GM19099 (cell line): Measurements from ENCODE around the gene SLC47A2.

Experiments
- POLR2A ChIP-seq: IDR thresholded peaks from 3 replicates; pipeline ENCODE4 v1.6.1; 2011; ENCODE audit warnings: low read depth; ENCODE audit not compliant: insufficient read length; ENCODE audit errors: extremely low read depth

Gene SLC47A2

DNA sequence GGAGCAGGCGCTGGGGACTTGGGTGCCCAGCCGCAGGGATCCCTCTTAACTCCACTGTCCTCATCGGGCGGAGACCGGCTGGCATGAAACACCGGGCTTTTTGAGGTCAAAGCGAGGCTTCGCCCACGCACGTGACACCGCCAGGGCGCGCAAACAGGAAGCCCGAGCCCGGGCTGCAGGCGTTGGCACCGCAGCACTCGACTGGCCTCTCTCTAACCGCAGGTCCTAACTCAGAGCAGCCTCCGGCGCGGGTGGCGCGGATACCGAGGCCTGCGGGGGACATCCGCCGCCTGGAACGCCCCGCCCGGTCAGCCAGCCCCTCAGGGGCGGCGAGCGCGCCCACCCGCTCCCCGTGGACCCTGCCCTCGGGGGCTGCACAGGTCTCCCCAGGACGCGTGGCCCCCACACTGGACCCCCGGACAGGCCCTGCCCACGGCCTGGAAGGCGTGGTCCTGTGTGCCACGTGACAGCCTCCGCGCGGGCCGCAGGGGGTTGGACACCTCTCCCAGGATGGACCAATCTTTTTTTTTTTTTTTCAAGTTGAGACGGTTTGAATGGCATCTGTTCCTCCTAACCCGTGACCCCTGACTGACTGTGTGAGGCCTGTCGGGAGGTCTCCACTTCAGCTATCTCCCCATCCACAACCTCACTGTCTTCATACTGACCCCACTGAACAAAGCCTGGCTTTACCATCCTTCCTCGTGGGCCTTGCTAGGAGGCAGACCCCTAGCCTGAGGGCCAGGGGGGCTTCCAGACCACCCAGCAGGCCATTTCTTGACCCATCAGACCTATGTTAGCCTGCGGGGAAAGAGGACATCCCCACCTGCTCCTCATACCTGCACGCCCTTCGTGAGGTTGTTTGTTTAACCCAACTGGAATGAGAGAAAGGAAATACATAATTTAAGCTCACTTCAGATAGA is 8.4 kb upstream of the SLC47A2 start:
- TF ChIP-seq POLR2A = no peak

GRCh38 chr17:19723964-19724363 is 7.6 kb upstream of the SLC47A2 start:
- TF ChIP-seq POLR2A = no peak

DNA sequence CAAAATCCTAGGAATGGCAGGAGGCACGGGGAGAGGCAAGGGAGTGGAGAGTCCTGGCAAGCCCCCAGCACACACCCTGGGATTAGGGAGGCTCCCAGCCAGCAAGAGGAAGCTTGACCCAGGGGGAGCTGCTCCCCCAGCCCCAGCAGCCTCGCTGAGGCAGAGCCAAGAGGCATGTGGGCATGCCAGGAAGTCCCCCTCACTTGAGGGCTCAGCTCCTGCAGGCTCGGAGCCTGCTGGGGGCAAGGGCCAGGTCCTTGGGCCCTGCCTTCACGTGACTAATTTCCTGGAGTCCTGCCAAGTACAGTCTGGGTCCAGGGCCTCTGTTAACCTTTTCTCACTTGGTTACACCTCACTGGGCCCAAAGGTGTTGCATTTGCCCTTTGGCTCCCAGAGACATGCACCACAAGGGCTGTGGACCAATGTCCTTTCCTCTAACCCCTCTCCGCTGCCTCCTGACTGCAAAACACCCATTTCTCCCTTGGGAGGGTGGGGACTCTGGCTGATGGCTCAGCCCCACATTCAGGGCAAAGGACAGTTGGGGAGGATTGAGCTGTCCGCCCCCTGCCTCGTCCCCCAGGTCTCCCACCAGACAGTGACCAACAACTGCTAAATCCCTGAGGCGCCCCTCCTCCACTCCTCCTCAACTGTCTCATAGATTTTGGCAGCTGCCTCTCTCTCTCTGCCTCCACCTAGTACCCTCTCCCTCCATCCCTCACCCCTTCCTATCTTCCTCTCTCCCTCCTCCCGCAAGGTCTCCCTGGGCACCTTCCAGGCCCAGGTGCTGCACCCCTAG is 4.4 kb upstream of the SLC47A2 start:
- TF ChIP-seq POLR2A = no peak

DNA sequence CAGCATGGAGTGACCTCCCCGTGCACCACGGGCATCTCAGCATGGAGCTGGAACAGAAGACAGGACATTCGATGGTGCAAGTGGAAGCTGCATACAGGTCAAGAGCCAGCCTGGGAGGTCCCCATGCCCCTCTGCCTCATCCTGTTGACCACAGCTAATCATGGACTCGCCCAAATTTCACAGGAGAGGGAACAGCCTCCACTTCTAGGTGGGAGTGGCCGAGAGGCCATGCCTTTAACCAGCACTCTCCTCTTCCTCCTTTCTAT is 3.8 kb upstream of the SLC47A2 start:
- no peak for TF ChIP-seq POLR2A

GRCh38 chr17:19719355-19720209 is 3.2 kb upstream of the SLC47A2 start:
- TF ChIP-seq POLR2A = no peak

GRCh38 chr17:19718613-19719354 is 2.4 kb upstream of the SLC47A2 start:
- no peak for TF ChIP-seq POLR2A

DNA sequence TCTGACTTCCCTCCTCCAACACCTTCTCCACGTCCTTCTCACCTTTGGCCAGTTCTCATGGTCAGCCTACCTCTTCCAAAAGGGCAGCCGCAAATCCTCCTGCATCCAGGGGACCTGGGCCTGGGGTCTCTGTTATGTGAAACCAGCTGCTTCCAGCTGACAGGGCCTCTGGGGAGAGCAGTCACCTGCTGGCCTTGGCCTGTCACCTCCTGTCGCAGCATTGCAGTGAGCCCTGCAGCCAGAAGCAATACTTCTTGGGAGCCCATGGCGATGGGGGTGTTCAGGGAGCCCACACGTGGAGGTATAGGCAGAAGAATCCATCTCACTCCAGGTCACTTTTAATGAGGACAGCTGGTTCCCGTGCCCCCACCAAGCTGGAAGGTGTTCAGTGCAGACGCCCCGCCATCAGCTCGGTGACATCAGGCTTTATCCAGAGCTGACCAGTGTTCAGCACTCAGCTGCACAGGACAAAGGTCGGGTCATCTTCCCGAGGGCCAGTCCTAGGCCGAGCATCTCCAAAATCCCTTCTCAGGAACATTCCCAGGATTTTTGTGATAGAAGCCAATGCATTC is 1.7 kb upstream of the SLC47A2 start:
- TF ChIP-seq POLR2A = no peak

GRCh38 chr17:19717411-19717908 is 1.1 kb upstream of the SLC47A2 start:
- no peak for TF ChIP-seq POLR2A

DNA sequence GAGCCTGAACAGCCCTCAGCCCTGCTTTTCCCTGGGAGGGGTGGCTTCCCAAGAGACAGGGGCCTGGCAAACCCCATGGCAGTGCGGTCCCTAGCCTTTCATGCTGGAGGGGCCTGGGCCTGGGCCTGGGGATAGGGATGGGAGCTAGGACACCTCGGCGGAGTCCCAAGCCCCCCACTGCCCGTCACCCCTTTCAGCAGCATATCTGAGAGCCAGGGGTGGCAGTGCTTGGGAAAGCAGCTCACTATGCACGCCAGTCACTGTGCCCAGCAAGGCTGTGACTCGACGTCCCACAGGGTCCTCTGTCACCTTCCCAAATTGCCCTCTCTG is 612 bp upstream of the SLC47A2 start:
- no peak for TF ChIP-seq POLR2A

- no peak for TF ChIP-seq POLR2A
These were observed 1.6 kb downstream of the SLC47A2 start for GRCh38 chr17:19714542-19715411.

GRCh38 chr17:19713901-19714361 is 2.5 kb downstream of the SLC47A2 start:
- TF ChIP-seq POLR2A = no peak

- no peak for TF ChIP-seq POLR2A
These were observed 2.9 kb downstream of the SLC47A2 start for GRCh38 chr17:19713462-19713861.

- TF ChIP-seq POLR2A = no peak
These were observed 3.9 kb downstream of the SLC47A2 start for GRCh38 chr17:19712436-19713004.
